GM13977 (cell line): Measurements from ENCODE around the gene EZH1.

Source experiments
- DNase-seq: peaks from one replicate; pipeline ENCODE4 v3.0.0; 2012; ENCODE audit warnings: low spot score
- in situ Hi-C: fragments of 300-500 bp; cut with MboI; formaldehyde crosslinking; loops from one replicate; pipeline ENCODE4 v1.12.0; 2022; ENCODE audit warnings: low sequenced_read_pairs, low pct_unique_long_range_greater_than_20kb, mixed read lengths, inconsistent platforms; ENCODE audit not compliant: unreplicated experiment
- TF ChIP-seq, protein P1 (sequence below): IDR thresholded peaks from 2 replicates; pipeline ENCODE4 v1.5.1; 2012; ENCODE audit warnings: mild to moderate bottlenecking, control low read depth; ENCODE audit not compliant: insufficient read depth; ENCODE audit errors: extremely low read depth, missing control alignments

EZH1 gene

DNA sequence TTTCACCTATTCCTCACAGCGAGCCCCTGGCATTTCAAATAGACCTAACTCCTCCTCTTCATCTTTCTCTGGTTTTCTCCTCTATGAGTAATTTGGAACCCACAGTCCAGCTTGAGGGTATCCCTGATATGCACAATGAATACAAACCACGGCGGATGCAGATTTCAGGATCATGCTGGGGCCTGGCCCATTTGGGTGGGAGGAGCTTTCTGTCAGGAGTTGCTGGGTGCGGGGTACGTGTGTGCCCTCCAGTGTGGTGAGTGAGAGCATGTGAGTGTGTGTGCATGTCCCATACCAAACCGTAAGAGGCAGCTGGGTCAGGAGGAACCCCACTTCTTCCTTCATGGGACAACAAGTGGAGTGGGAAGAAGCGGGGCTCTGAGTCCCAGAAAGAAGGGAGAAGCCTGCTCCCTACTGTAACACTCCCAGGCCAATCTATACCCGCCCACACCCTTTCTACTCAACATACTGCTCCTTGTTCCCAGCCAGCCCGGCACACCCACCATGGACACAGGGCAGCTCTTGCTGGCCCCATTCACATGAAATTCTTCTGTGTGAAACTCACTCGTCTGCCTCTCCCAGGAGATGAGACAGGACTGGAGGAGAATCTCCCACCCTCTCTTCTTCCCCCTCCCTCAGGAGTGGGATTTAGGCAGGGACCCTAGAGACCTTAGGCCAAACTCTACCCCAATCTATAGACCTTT, 44.1 kb downstream of the EZH1 start:
- TF ChIP-seq, protein P1, sequence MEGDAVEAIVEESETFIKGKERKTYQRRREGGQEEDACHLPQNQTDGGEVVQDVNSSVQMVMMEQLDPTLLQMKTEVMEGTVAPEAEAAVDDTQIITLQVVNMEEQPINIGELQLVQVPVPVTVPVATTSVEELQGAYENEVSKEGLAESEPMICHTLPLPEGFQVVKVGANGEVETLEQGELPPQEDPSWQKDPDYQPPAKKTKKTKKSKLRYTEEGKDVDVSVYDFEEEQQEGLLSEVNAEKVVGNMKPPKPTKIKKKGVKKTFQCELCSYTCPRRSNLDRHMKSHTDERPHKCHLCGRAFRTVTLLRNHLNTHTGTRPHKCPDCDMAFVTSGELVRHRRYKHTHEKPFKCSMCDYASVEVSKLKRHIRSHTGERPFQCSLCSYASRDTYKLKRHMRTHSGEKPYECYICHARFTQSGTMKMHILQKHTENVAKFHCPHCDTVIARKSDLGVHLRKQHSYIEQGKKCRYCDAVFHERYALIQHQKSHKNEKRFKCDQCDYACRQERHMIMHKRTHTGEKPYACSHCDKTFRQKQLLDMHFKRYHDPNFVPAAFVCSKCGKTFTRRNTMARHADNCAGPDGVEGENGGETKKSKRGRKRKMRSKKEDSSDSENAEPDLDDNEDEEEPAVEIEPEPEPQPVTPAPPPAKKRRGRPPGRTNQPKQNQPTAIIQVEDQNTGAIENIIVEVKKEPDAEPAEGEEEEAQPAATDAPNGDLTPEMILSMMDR, result no peak
- no peak for DNase-seq
- in situ Hi-C loops, result no loop called here

DNA sequence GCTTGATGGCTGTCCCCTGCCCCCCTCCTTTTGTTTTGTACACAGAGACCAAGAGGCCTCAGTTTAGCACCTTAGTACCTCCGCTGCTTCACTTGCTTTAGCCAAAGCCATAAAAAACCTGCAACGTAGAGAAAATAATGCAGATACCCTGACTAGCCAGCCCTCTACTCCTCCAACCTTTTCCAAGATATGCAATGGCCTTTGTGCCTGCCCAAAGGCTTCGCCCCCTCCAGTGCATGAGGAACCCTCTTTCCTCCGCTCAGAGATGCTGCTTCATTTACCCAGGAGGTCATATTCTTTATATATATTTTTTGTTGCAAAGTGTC, 45.5 kb downstream of the EZH1 start:
- in situ Hi-C loops, result no loop called here
- TF ChIP-seq, protein P1, result no peak
- DNase-seq, result no peak

- DNase-seq, result no peak
- TF ChIP-seq, protein P1, result no peak
- in situ Hi-C loops, result no loop called here
Observed at GRCh38 chr17:42698736-42699414, 46.0 kb downstream of the EZH1 start.

- peak; percentile 10 for DNase-seq
- TF ChIP-seq, protein P1, result no peak
- in situ Hi-C loops, result no loop called here
Observed at GRCh38 chr17:42697108-42697811, 47.6 kb downstream of the EZH1 start.

DNA sequence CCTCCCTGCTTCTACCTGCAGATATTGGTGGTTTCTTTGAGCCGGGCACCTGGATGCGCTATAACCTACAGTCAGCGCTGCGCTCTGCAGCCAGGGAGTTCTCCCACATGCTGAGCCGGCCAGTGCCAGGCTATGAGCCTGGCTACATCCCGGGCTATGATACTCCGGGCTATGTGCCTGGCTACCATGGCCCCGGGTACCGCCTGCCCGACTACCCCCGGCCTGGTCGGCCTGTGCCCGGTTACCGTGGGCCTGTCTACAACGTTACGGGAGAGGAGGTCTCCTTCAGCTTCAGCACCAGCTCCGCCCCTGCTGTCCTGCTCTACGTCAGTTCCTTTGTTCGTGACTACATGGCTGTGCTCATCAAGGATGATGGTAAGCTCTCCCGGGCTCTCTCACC, 49.3 kb downstream of the EZH1 start:
- TF ChIP-seq, protein P1, result no peak
- peak; percentile 5 for DNase-seq
- in situ Hi-C loops, result no loop called here

- TF ChIP-seq, protein P1, result no peak
- DNase-seq, result peak; percentile 3
- in situ Hi-C loops, result no loop called here
Observed at GRCh38 chr17:42694524-42694923, 50.3 kb downstream of the EZH1 start.
